ENCODE results near the gene NDUFA1. TPM values are rescaled to one million over a fixed set of nuclear protein-coding genes. Genes with fewer than 3 reads are reported as not detected.
A peak's percentile ranks its signal among the peaks of the same experiment; 100 is the strongest.

NDUFA1 gene
- total and polyA plus RNA-seq, 10 donors, result 35.3 to 142 (median 78.1) TPM

- H3K9me3 ChIP-seq, result no peaks in the 10 kb centered on the region
- TF ChIP-seq, protein P1, sequence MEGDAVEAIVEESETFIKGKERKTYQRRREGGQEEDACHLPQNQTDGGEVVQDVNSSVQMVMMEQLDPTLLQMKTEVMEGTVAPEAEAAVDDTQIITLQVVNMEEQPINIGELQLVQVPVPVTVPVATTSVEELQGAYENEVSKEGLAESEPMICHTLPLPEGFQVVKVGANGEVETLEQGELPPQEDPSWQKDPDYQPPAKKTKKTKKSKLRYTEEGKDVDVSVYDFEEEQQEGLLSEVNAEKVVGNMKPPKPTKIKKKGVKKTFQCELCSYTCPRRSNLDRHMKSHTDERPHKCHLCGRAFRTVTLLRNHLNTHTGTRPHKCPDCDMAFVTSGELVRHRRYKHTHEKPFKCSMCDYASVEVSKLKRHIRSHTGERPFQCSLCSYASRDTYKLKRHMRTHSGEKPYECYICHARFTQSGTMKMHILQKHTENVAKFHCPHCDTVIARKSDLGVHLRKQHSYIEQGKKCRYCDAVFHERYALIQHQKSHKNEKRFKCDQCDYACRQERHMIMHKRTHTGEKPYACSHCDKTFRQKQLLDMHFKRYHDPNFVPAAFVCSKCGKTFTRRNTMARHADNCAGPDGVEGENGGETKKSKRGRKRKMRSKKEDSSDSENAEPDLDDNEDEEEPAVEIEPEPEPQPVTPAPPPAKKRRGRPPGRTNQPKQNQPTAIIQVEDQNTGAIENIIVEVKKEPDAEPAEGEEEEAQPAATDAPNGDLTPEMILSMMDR (IDR thresholded peaks at IDR 0.05 in 8 of 11, conservative IDR thresholded peaks at IDR 0.05 in 3 of 11), result no peak
- intact Hi-C loops (cut with DNase I; ENCODE audit: low total_unique reads), result no loop called here
- H3K4me3 ChIP-seq, result no peak overlapping the region
- no peaks in the 10 kb centered on the region for H3K4me1 ChIP-seq
- no peak overlapping the region for H3K27ac ChIP-seq
- no peak for DNase-seq
- 61 to 73% (median 67%) methylated on average over 3 of the region's 3 CpGs for WGBS, 5 donors
- H3K27me3 ChIP-seq (replicated peaks in 1 of 7), result no peaks in the 10 kb centered on the region
- peaks cover 0 to 98% (median 47%) of the 10 kb centered on the region in 6 donors for H3K36me3 ChIP-seq
Measured at GRCh38 chrX:119833905-119834304, 37.7 kb upstream of the NDUFA1 start.

DNA sequence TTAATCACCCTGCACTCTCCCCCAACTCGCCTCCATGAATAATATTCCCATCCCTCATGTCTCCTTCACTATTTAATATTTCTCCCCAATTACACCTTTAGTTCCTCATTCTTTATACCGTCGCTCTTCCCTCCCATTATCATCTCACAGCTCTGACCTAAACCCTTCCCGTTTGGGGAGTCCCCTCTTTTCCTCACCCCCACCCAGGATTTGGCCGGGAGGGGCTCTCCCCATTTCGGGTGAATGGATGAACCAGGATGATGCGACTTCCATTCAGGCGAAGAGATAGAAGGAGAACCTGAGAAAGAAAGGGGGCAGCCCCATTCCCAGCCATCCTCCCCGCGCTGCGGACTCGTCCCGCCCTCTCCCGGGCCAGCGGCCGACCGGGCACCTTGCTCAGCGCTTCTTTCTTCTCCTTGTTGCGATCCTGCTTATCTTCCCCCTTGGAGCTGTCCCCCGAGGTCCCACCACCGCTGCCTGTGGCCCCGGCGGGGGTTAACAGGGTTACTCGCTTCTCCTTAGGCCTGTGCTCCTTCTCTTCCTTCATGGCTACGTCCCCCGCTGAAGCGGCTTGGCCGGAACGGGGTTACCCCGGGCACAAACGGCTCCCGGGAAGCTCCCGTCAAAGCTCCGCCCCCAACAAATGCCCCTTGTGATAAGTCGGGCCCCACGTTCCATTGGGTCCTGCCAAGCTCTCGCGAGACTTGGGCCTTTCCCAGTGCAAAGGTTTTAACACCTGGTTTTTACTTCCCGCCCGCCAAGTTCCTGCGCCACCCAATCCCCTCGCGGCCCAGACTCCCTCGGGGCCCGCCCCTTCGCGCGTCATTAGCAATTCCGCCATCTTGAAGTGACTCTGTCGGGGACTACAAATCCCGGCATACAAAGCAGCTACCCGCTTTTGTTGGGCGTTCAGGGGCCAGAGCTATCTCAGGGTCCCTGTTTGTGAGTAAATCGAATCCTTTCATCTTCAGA, 19.0 kb upstream of the NDUFA1 start, which contains the start of gene UPF3B:
Gene UPF3B (minus strand): TSS at position 582 of the 972 bp plus-strand sequence. CDS start 35 bp downstream, at position 547.
- TF ChIP-seq POLR2A (IDR thresholded peaks at IDR 0.05), result peak in 1 of 3 donors; percentile 14
- peak; percentile 84 to 87 (median 84) for TF ChIP-seq POLR2AphosphoS5 (IDR thresholded peaks at IDR 0.05)
- TF ChIP-seq, protein P1 (IDR thresholded peaks at IDR 0.05 in 8 of 11, conservative IDR thresholded peaks at IDR 0.05 in 3 of 11), result no peak
- H3K9me3 ChIP-seq, result no peaks in the 10 kb centered on the region
- intact Hi-C loops (cut with DNase I; ENCODE audit: low total_unique reads), result no loop called here
- peaks cover 0 to 24% (median 10%) of the 10 kb centered on the region in 6 donors for H3K4me1 ChIP-seq
- DNase-seq, result peak; percentile 97
- 0 to 42% (median 1%) methylated on average over 39 to 54 of the region's 54 CpGs for WGBS, 5 donors
- H3K36me3 ChIP-seq, result peaks cover 0 to 32% (median 1%) of the 10 kb centered on the region in 6 donors
- peak within 1 kb of the TSS; percentile 50 to 86 (median 62) for H3K4me3 ChIP-seq
- no peaks in the 10 kb centered on the region for H3K27me3 ChIP-seq (replicated peaks in 1 of 7)
- H3K27ac ChIP-seq, result peak within 1 kb of the TSS; percentile 63 to 92 (median 88)

- Histone ChIP-seq H3K27me3 (replicated peaks in 1 of 7) (no peaks in the 10 kb centered on the region), H3K4me1 (peaks cover 0 to 24% (median 10%) of the 10 kb centered on the region in 6 donors), H3K9me3 (no peaks in the 10 kb centered on the region), H3K36me3 (peaks cover 0 to 24% (median 1%) of the 10 kb centered on the region in 6 donors), H3K4me3 (peak overlapping the region in 6 of 8 donors; percentile 22 to 86 (median 64)), H3K27ac (peak overlapping the region in 7 of 8 donors; percentile 24 to 92 (median 89))
- no peak for DNase-seq
- WGBS, 5 donors, result 49 to 69% (median 62%) methylated on average over 10 of the region's 10 CpGs
- intact Hi-C loops (cut with DNase I; ENCODE audit: low total_unique reads), result no loop called here
- TF ChIP-seq POLR2A (IDR thresholded peaks at IDR 0.05) (no peak), POLR2AphosphoS5 (IDR thresholded peaks at IDR 0.05) (no peak)
- TF ChIP-seq, protein P1 (IDR thresholded peaks at IDR 0.05 in 8 of 11, conservative IDR thresholded peaks at IDR 0.05 in 3 of 11), result no peak
Measured at GRCh38 chrX:119853444-119853843, 18.2 kb upstream of the NDUFA1 start.

GRCh38 chrX:119870626-119871131, 953 bp upstream of the NDUFA1 start:
- peaks cover 0 to 46% (median 25%) of the 10 kb centered on the region in 6 donors for H3K4me1 ChIP-seq
- peaks cover 0 to 14% (median 2%) of the 10 kb centered on the region in 6 donors for H3K36me3 ChIP-seq
- H3K4me3 ChIP-seq, result peak overlapping the region; percentile 34 to 72 (median 57)
- H3K27me3 ChIP-seq (replicated peaks in 1 of 7), result no peaks in the 10 kb centered on the region
- H3K27ac ChIP-seq, result peak overlapping the region; percentile 80 to 98 (median 95)
- peak; percentile 82 for DNase-seq
- H3K9me3 ChIP-seq, result no peaks in the 10 kb centered on the region
- TF ChIP-seq POLR2AphosphoS5 (IDR thresholded peaks at IDR 0.05) (peak in 2 of 3 donors; percentile 15 to 18), POLR2A (IDR thresholded peaks at IDR 0.05) (peak in 1 of 3 donors; percentile 11)
- TF ChIP-seq, protein P1 (IDR thresholded peaks at IDR 0.05 in 8 of 11, conservative IDR thresholded peaks at IDR 0.05 in 3 of 11), result no peak
- WGBS, 5 donors, result 0 to 45% (median 0%) methylated on average over 24 to 25 of the region's 25 CpGs
- intact Hi-C loops (cut with DNase I; ENCODE audit: low total_unique reads), result no loop called here
